ENCODE results near the gene PALB2. TPM values are rescaled to one million over a fixed set of nuclear protein-coding genes. Genes with fewer than 3 reads are reported as not detected.

PALB2 gene
- polyA plus RNA-seq, 1 of the 3 experiments (the other 2 are of a cell fraction) = 3.3 TPM

DNA sequence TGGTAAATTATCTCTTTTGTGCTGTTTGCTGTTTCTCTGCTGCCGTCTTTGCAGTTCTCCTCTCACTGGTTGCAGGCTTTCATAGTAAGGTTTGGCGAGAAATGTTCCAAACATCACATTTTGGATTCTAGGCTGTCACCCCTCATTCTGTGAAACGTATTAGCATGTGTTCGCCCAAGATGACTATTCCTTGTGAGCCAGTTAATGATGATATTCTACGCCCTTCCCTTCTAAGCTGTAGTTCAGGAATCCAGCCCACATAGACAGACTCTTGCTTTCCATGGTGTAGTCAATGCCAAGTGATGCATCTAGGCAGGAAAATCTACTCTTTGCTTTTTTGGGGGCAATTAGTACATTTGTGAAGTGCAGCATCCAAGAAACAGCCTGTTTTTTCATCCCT is 69.2 kb downstream of the PALB2 start (continued):
- no peak for TF ChIP-seq PBX3 (IDR thresholded peaks at IDR 0.05)

GRCh38 chr16:23570992-23571632 is 70.0 kb downstream of the PALB2 start:
- Histone ChIP-seq H3K27me3 (ENCODE audit: insufficient read depth) (no peaks in the 10 kb centered on the region), H3K36me3 (replicated peaks in 1 of 2; ENCODE audit: control insufficient read depth in 1 of 2, insufficient read depth in 2 of 2, low read length in 1 of 2) (peaks cover 49 to 64% of the 10 kb centered on the region in 2 experiments), H3K27ac (ENCODE audit: low read depth in 2 of 2, low read length in 1 of 2) (no peak overlapping the region), H3K79me2 (ENCODE audit: insufficient read depth) (0 out of 2 replicates have a peak, but pooled peaks cover 9% of the 10 kb centered on the region), H3K9ac (no peak overlapping the region), H3F3A (replicated peaks; ENCODE audit: insufficient read depth) (peaks cover 12% of the 10 kb centered on the region), H3K4me3 (ENCODE audit: low read depth in 2 of 2, low read length in 1 of 2) (no peak overlapping the region), H3K9me3 (no peaks in the 10 kb centered on the region), H2AFZ (ENCODE audit: low read depth) (no peak overlapping the region), H3K9me2 (no peaks in the 10 kb centered on the region), H3K4me1 (ENCODE audit: control insufficient read depth in 1 of 2, insufficient read depth in 2 of 2, low read depth in 1 of 2, low read length in 1 of 2) (no peaks in the 10 kb centered on the region), H4K20me1 (ENCODE audit: insufficient read depth) (no peaks in the 10 kb centered on the region; the same call in 1 of the 2 replicates), H3K4me2 (no peak overlapping the region)
- no peak for TF ChIP-seq TAF1 (IDR thresholded peaks at IDR 0.05; ENCODE audit: borderline replicate concordance, low read depth, low read length)
- no peak for TF ChIP-seq RCOR1 (IDR thresholded peaks at IDR 0.05; ENCODE audit: low read length)
- no peak for TF ChIP-seq RAD21 (IDR thresholded peaks at IDR 0.05; ENCODE audit: low read length)
- no peak for TF ChIP-seq FOSL2 (IDR thresholded peaks at IDR 0.05; ENCODE audit: borderline replicate concordance, low read depth)
- TF ChIP-seq GABPA (IDR thresholded peaks at IDR 0.05; ENCODE audit: low read depth) = no peak
- no peak for TF ChIP-seq RFX5 (IDR thresholded peaks at IDR 0.05; ENCODE audit: low read length)
- TF ChIP-seq MEF2A (IDR thresholded peaks at IDR 0.05; ENCODE audit: borderline replicate concordance, low read depth) = no peak
- no peak for TF ChIP-seq CHD2 (IDR thresholded peaks at IDR 0.05; ENCODE audit: low read length, partially characterized antibody)
- TF ChIP-seq FOXJ3 (CRISPR knock-in tag; IDR thresholded peaks at IDR 0.05) = no peak
- no peak for TF ChIP-seq TEAD4 (IDR thresholded peaks at IDR 0.05; ENCODE audit: borderline replicate concordance, insufficient read depth)
- no peak for TF ChIP-seq NFIC (IDR thresholded peaks at IDR 0.05; ENCODE audit: borderline replicate concordance)
- WGBS (ENCODE audit: low lambda C conversion rate) = 96% methylated on average over 8 of the region's 8 CpGs
- ChIA-PET POLR2A (interaction anchor here (0.7 kb wide), 1 partner anchor 9 kb away, joined by 3 read pairs; no protein-coding TSS in a partner anchor), CTCF (no interaction called here)
- no peak for DNase-seq

DNA sequence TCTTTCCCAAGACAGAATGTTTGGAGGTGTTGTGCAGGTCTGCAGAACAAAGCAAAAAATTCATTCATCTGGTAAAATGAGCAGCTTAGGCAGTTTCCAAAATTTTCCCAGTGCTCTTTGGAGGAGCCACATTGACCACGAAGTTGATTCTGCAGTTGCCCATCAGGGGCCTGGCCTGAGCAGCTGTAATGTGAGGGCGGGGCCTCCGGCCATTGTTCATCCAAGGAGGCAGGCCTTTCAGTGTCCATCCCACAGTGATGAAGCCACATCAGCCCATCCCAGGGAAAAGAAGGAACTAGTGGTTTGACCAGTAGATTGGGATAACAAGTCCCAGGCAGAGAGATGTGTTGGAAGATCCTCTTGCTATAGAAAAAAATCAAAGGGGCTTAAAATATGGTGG is 73.5 kb downstream of the PALB2 start:
- no peak for TF ChIP-seq RXRA (IDR thresholded peaks at IDR 0.05; ENCODE audit: borderline replicate concordance, low read depth)
- TF ChIP-seq, protein P1, sequence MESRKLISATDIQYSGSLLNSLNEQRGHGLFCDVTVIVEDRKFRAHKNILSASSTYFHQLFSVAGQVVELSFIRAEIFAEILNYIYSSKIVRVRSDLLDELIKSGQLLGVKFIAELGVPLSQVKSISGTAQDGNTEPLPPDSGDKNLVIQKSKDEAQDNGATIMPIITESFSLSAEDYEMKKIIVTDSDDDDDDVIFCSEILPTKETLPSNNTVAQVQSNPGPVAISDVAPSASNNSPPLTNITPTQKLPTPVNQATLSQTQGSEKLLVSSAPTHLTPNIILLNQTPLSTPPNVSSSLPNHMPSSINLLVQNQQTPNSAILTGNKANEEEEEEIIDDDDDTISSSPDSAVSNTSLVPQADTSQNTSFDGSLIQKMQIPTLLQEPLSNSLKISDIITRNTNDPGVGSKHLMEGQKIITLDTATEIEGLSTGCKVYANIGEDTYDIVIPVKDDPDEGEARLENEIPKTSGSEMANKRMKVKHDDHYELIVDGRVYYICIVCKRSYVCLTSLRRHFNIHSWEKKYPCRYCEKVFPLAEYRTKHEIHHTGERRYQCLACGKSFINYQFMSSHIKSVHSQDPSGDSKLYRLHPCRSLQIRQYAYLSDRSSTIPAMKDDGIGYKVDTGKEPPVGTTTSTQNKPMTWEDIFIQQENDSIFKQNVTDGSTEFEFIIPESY (IDR thresholded peaks at IDR 0.05; ENCODE audit: borderline replicate concordance, low read depth) = no peak
- TF ChIP-seq MXI1 (IDR thresholded peaks at IDR 0.05; ENCODE audit: low read depth, low read length) = no peak
- no peak for TF ChIP-seq YY1 (IDR thresholded peaks at IDR 0.05; ENCODE audit: low read depth)
- TF ChIP-seq, protein P2, sequence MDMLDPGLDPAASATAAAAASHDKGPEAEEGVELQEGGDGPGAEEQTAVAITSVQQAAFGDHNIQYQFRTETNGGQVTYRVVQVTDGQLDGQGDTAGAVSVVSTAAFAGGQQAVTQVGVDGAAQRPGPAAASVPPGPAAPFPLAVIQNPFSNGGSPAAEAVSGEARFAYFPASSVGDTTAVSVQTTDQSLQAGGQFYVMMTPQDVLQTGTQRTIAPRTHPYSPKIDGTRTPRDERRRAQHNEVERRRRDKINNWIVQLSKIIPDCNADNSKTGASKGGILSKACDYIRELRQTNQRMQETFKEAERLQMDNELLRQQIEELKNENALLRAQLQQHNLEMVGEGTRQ (IDR thresholded peaks at IDR 0.05; ENCODE audit: borderline replicate concordance, low read depth, low read length) = no peak
- TF ChIP-seq FOXM1 (IDR thresholded peaks at IDR 0.05; ENCODE audit: low read depth) = no peak
- no peak for TF ChIP-seq NRF1 (IDR thresholded peaks at IDR 0.05; ENCODE audit: low read depth, low read length)
- no peak for TF ChIP-seq POLR2AphosphoS5 (IDR thresholded peaks at IDR 0.05; ENCODE audit: low read depth, low read length)

More for the DNA sequence above, 73.5 kb downstream of the PALB2 start:
- Histone ChIP-seq H3K4me1 (ENCODE audit: control insufficient read depth in 1 of 2, insufficient read depth in 2 of 2, low read depth in 1 of 2, low read length in 1 of 2) (no peaks in the 10 kb centered on the region), H3K9ac (no peak overlapping the region), H4K20me1 (ENCODE audit: insufficient read depth) (no peaks in the 10 kb centered on the region; the same call in 1 of the 2 replicates), H3K27me3 (ENCODE audit: insufficient read depth) (no peaks in the 10 kb centered on the region), H3F3A (replicated peaks; ENCODE audit: insufficient read depth) (peaks cover 11% of the 10 kb centered on the region), H3K4me2 (no peak overlapping the region), H3K79me2 (ENCODE audit: insufficient read depth) (0 out of 2 replicates have a peak, but pooled peaks cover 18% of the 10 kb centered on the region), H3K4me3 (ENCODE audit: low read depth in 2 of 2, low read length in 1 of 2) (no peak overlapping the region), H3K27ac (ENCODE audit: low read depth in 2 of 2, low read length in 1 of 2) (no peak overlapping the region), H3K9me2 (no peaks in the 10 kb centered on the region), H3K9me3 (no peaks in the 10 kb centered on the region), H3K36me3 (replicated peaks in 1 of 2; ENCODE audit: control insufficient read depth in 1 of 2, insufficient read depth in 2 of 2, low read length in 1 of 2) (peaks cover 76 to 81% of the 10 kb centered on the region in 2 experiments), H2AFZ (ENCODE audit: low read depth) (no peak overlapping the region)
- CTCF ChIA-PET = interaction anchor here (0.9 to 1.6 kb wide), 2 partner anchors 13 to 29 kb away, joined by 3 to 4 read pairs; partner anchors contain the start of gene NDUFAB1
- POLR2A ChIA-PET = no interaction called here
- WGBS (ENCODE audit: low lambda C conversion rate) = 100% methylated on average over 3 of the region's 3 CpGs
- no peak for DNase-seq

Data from SK-N-SH (cell line).